HepG2 (cell line): ENCODE results near the gene WHAMM. TPM values are rescaled to one million over a fixed set of nuclear protein-coding genes. Genes with fewer than 3 reads are reported as not detected.
A peak's percentile ranks its signal among the peaks of the same experiment; 100 is the strongest.

ENCODE experiments used
- ATAC-seq: fragments of 200-7000 bp; cut with Tn5 transposase; 3 replicates; pipeline ENCODE4 v1.9.1; 2020; ENCODE audit warnings: mild to moderate bottlenecking, moderate library complexity
- BruUV-seq: library from RNA; stranded (reverse); fragments of 400-500 nt; replicated peaks from 2 replicates; lab custom pipeline; 2021; lab: Mats Ljungman, UMichigan
- CTCF ChIA-PET: fragments of 300-600 bp; formaldehyde crosslinking; extraction: SDS; loops from one replicate; lab custom pipeline; 2021; ENCODE audit warnings: low total read pairs, inconsistent platforms, low intra/inter-chr PET ratio; lab: Yijun Ruan, JAX
- POLR2A ChIA-PET: fragments of 350-600 bp; sonication (Branson Sonifier 250); formaldehyde crosslinking; loops from one replicate; lab custom pipeline; 2020; ENCODE audit warnings: antibody characterized with exemption, inconsistent platforms; lab: Yijun Ruan, JAX
- DNase-seq: peaks from one replicate; pipeline ENCODE4 v3.0.0-alpha.2; 2015; ENCODE audit warnings: low spot score
- FAIRE-seq: peaks from 3 replicates; lab custom pipeline; 2011; peaks lifted over from hg19 to GRCh38; lab: Jason Lieb, UNC
- H2AFZ ChIP-seq: one replicate; pipeline ENCODE4 v1.6.1; 2011; ENCODE audit warnings: low read length, inconsistent platforms
- H3K27ac ChIP-seq: fragments of 300-600 bp; 3 replicates; pipeline ENCODE4 v1.8.0; 2011; ENCODE audit warnings: mixed run types, mild to moderate bottlenecking, mixed read lengths, low read length, inconsistent platforms; ENCODE audit not compliant: insufficient read depth; ENCODE audit errors: extremely low read length
- H3K27me3 ChIP-seq, 2 experiments: fragments of 200-600 bp in 1 of 2; 2 replicates in 1 of 2; 3 replicates in 1 of 2; pipeline versions ENCODE4 v1.6.0 to v1.8.0; 2011; ENCODE audit warnings: low read length in 2 of 2, mild to moderate bottlenecking in 2 of 2, moderate library complexity in 2 of 2, inconsistent platforms in 1 of 2; ENCODE audit not compliant: insufficient read depth in 2 of 2, control insufficient read depth in 1 of 2
- H3K36me3 ChIP-seq, 2 experiments: fragments of 200-600 bp in 1 of 2; replicated peaks in 1 of 2; 2 replicates in 1 of 2; 3 replicates in 1 of 2; pipeline versions ENCODE4 v1.5.1 to v1.8.0; 2011; ENCODE audit warnings: low read length in 2 of 2, inconsistent platforms in 1 of 2; ENCODE audit not compliant: insufficient read depth in 2 of 2, control insufficient read depth in 1 of 2
- H3K4me1 ChIP-seq: 2 replicates; pipeline ENCODE4 v1.5.1; 2012; ENCODE audit warnings: low read length, inconsistent platforms; ENCODE audit not compliant: insufficient read depth
- H3K4me2 ChIP-seq: 2 replicates; pipeline ENCODE4 v1.6.0; 2011; ENCODE audit warnings: low read depth, low read length, inconsistent platforms
- H3K4me3 ChIP-seq, 3 experiments: fragments of 200-600 bp in 1 of 3; sonication (generic), shearing (Covaris generic) in 1 of 3; replicated peaks in 1 of 3; 2 replicates each; pipeline ENCODE4 v1.5.1; 2011 to 2016; ENCODE audit warnings: low read length in 3 of 3, inconsistent platforms in 2 of 3, low read depth in 2 of 3, mild to moderate bottlenecking in 2 of 3, control low read depth in 1 of 3, mixed read lengths in 1 of 3; ENCODE audit not compliant: insufficient read depth in 1 of 3
- H3K79me2 ChIP-seq: one replicate; pipeline ENCODE4 v1.6.1; 2011; ENCODE audit warnings: low read length, inconsistent platforms; ENCODE audit not compliant: insufficient read depth
- H3K9ac ChIP-seq: 2 replicates; pipeline ENCODE4 v1.6.0; 2011; ENCODE audit warnings: mild to moderate bottlenecking, low read depth, low read length, inconsistent platforms; ENCODE audit not compliant: insufficient read depth
- H3K9me3 ChIP-seq: 2 replicates; pipeline ENCODE4 v1.5.1; 2012; ENCODE audit warnings: mild to moderate bottlenecking, low read length
- H4K20me1 ChIP-seq: 2 replicates; pipeline ENCODE4 v1.6.0; 2011; ENCODE audit warnings: inconsistent platforms, mild to moderate bottlenecking, low read length, moderate library complexity; ENCODE audit not compliant: insufficient read depth
- AGO2 ChIP-seq: fragments of 200-400 bp; formaldehyde crosslinking; optimal IDR thresholded peaks from 2 replicates; pipeline ENCODE3; 2017; ENCODE audit warnings: mild to moderate bottlenecking, low read depth, low read length, moderate library complexity
- BHLHE40 ChIP-seq: IDR thresholded peaks from 2 replicates; pipeline ENCODE4 v1.6.1; 2011; ENCODE audit warnings: low read length, improper control_type of control experiment
- ERF ChIP-seq: IDR thresholded peaks from 2 replicates; pipeline ENCODE4 v1.6.1; 2018; ENCODE audit warnings: missing biosample characterization, missing genetic modification reagents
- HES4 ChIP-seq: sonication (generic); formaldehyde crosslinking; IDR thresholded peaks from 2 replicates; pipeline ENCODE4 v1.9.0; 2021; ENCODE audit warnings: mild to moderate bottlenecking, missing genetic modification reagents, borderline replicate concordance
- SOX13 ChIP-seq, 3 experiments: fragments of 450-650 bp in 1 of 3; sonication (generic) in 1 of 3; formaldehyde crosslinking in 1 of 3; IDR thresholded peaks in 2 of 3; conservative IDR thresholded peaks in 1 of 3; 2 replicates each; pipeline versions ENCODE4 v1.5.0 to v1.6.1; 2016 to 2020; ENCODE audit warnings: antibody characterized with exemption in 1 of 3, mild to moderate bottlenecking in 1 of 3, missing compliant biosample characterization in 1 of 3, missing genetic modification reagents in 1 of 3, moderate library complexity in 1 of 3
- WGBS: methylation state at CpG from one replicate; pipeline ENCODE4 v1.1.6; 2017; ENCODE audit warnings: low lambda C conversion rate; 5-methylcytosine and 5-hydroxymethylcytosine counted together
- in situ Hi-C: cut with HindIII; loops from 2 replicates; pipeline ENCODE4 v1.10.0; 2017; ENCODE audit warnings: low pct_unique_long_range_greater_than_20kb; ENCODE audit not compliant: extremely low pct_ligation_motif_present
- intact Hi-C: fragments of 100-400 bp; cut with micrococcal nuclease; formaldehyde crosslinking; loops from one replicate; pipeline ENCODE4 v1.10.0; 2022; ENCODE audit not compliant: unreplicated experiment
- polyA plus RNA-seq, 8 experiments: library from polyadenylated mRNA; depleted of rRNA in 3 of 8; stranded (reverse) in 7 of 8; unstranded in 1 of 8; fragments of >200 nt; fragmentation: Illumina TruSeq in 4 of 8; extraction: Trizol in 4 of 8; gene quantifications; 2 replicates each; pipeline versions ENCODE4 v1.2.1 to v1.2.3, GENCODE V29; 2011 to 2016; ENCODE audit warnings: low read depth in 4 of 8, missing spikeins in 1 of 8, mixed read lengths in 1 of 8; ENCODE audit not compliant: insufficient read depth in 1 of 8
- total RNA-seq, 5 experiments: library from RNA; depleted of rRNA; stranded (reverse); fragments of >200 nt; fragmentation: Illumina TruSeq; extraction: Trizol; gene quantifications; 2 replicates each; pipeline ENCODE4 v1.2.3, GENCODE V29; 2016; ENCODE audit warnings: low read depth in 1 of 5
- TF ChIP-seq, protein P1 (sequence below): sonication (generic); formaldehyde crosslinking; IDR thresholded peaks from 2 replicates; pipeline ENCODE4 v1.4.0; 2020; ENCODE audit warnings: missing genetic modification reagents
- TF ChIP-seq, protein P2 (sequence below): sonication (generic); formaldehyde crosslinking; IDR thresholded peaks from 2 replicates; pipeline ENCODE4 v1.4.0; 2020; ENCODE audit warnings: mild to moderate bottlenecking, missing genetic modification reagents

WHAMM gene
- total and polyA plus RNA-seq, 2 of the 13 experiments (the other 11 are each of a cell fraction or from before 2014, with no cell fraction given), result 2.9 to 3.0 TPM

DNA sequence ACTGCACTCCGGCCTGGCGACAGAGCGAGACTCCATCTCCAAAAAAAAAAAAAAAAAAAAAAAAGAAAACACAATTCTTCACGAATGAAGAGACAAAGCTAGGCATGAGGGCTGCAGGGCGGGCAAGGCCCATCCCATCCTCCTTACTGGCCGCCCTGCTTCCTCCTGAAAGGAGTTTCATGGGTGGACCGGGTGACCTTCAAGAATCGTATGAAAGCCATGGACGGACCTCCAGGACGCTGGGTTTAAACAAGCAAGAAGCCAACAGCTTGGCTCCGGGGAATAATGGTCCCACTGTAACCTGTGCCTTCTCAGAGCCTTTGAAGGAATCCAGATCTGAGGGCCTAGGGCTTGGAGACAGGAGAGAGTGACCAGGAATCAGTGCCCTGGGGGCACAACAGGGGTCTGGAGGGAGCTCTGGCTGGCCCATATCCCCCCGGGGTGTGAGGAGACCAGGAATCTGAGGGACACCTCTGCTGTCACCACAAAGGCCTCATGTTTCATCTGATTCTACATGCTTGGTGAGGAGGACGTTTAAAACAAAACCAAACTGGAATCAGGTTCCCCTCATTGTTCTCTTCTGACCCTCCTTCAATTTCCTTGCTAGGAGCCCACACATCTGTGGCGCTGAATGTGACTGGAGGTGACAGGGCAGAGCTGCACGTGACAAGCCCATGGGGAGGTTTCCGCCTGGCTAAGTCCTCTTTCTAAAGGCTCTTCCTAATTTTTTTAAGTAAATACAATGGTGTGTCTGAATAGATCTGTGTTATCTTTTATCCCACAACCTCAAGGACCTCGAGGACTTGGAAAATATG is 46.1 kb downstream of the WHAMM start:
- no peaks in the 10 kb centered on the region; a peak in 1 of 5 replicates for H3K27me3 ChIP-seq
- H3K9me3 ChIP-seq, result no peaks in the 10 kb centered on the region
- H3K79me2 ChIP-seq, result no peaks in the 10 kb centered on the region
- no peaks in the 10 kb centered on the region for H3K36me3 ChIP-seq
- POLR2A ChIA-PET, result interaction anchor here (1.3 to 2.4 kb wide), 6 partner anchors 27 to 156 kb away, joined by 3 to 10 read pairs (median 6); partner anchors contain the start of gene C15orf40
- WGBS, result 80% methylated on average over 16 of the region's 17 CpGs
- in situ Hi-C loops (loop anchor here (5.0 to 10.0 kb wide), 2 partner anchors 62 to 129 kb away; partner anchors contain the start of gene RAMAC), intact Hi-C loops (loop anchor here (5.0 kb wide), 2 partner anchors 62 to 132 kb away; partner anchors contain the start of gene RAMAC)
- 0 out of 2 replicates have a peak overlapping the region, but pooled peaks have one; percentile 35 for H3K9ac ChIP-seq
- no peak overlapping the region for H3K4me3 ChIP-seq
- DNase-seq (no peak), ATAC-seq (no peak), FAIRE-seq (no peak)
- no peak for TF ChIP-seq ERF
- TF ChIP-seq, protein P1, sequence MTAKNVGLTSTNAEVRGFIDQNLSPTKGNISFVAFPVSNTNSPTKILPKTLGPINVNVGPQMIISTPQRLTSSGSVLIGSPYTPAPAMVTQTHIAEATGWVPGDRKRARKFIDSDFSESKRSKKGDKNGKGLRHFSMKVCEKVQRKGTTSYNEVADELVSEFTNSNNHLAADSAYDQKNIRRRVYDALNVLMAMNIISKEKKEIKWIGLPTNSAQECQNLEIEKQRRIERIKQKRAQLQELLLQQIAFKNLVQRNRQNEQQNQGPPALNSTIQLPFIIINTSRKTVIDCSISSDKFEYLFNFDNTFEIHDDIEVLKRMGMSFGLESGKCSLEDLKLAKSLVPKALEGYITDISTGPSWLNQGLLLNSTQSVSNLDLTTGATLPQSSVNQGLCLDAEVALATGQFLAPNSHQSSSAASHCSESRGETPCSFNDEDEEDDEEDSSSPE, result no peak
- no peak for TF ChIP-seq AGO2
- TF ChIP-seq HES4 (CRISPR knock-in tag), result no peak
- TF ChIP-seq, protein P2, sequence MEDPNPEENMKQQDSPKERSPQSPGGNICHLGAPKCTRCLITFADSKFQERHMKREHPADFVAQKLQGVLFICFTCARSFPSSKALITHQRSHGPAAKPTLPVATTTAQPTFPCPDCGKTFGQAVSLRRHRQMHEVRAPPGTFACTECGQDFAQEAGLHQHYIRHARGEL (CRISPR knock-in tag), result no peak
- TF ChIP-seq BHLHE40, result peak; percentile 57; the same call in 1 of the 2 replicates
- TF ChIP-seq SOX13 (IDR thresholded peaks at IDR 0.05), result no peak
- 0 out of 4 replicates have a peak, but pooled peaks of 1 of the 2 experiments have one; percentile 5 for TF ChIP-seq SOX13 (CRISPR knock-in tag; conservative IDR thresholded peaks at IDR 0.05 in 1 of 2, IDR thresholded peaks at IDR 0.05 in 1 of 2)
- H2AFZ ChIP-seq, result no peak overlapping the region
- H3K27ac ChIP-seq, result peak overlapping the region; percentile 42
- no peaks in the 10 kb centered on the region for H4K20me1 ChIP-seq
- H3K4me1 ChIP-seq, result peaks cover 27% of the 10 kb centered on the region
- CTCF ChIA-PET, result no interaction called here
- BruUV-seq, result no TSS peak
- H3K4me2 ChIP-seq, result peak overlapping the region; percentile 28
